T-helper 2 cell treated with Interferon-gamma antibody and Interleukin-4, amounts not matched to agents 5 μg/mL and 100 μg/mL, for 36 hours (primary cell): ENCODE measurements around the gene SCAI.
A peak's percentile ranks its signal among the peaks of the same experiment; 100 is the strongest.
"Not testable (repeated sequence)": the region's sequence is repeated elsewhere in the genome, so short reads cannot be mapped to it uniquely, and the experiment has no call there.

Source experiments
- DNase-seq: peaks from one replicate; pipeline ENCODE4 v3.0.0; 2021; ENCODE audit warnings: low spot score
- H3K27ac Mint-ChIP-seq: one replicate; pipeline ENCODE4 v1.8.0; 2021; ENCODE audit warnings: mild to moderate bottlenecking, mixed read lengths
- H3K27me3 Mint-ChIP-seq: one replicate; pipeline ENCODE4 v1.8.0; 2021; ENCODE audit warnings: low read depth, mixed read lengths
- H3K36me3 Mint-ChIP-seq: one replicate; pipeline ENCODE4 v1.8.0; 2021; ENCODE audit warnings: low read depth, mixed read lengths
- H3K4me1 Mint-ChIP-seq: one replicate; pipeline ENCODE4 v1.8.0; 2021; ENCODE audit warnings: low read depth, mixed read lengths
- H3K4me3 Mint-ChIP-seq: one replicate; pipeline ENCODE4 v1.8.0; 2022; ENCODE audit warnings: mild to moderate bottlenecking, moderate library complexity, mixed read lengths
- H3K9me3 Mint-ChIP-seq: one replicate; pipeline ENCODE4 v1.8.0; 2021; ENCODE audit warnings: mixed read lengths

The SCAI gene

DNA sequence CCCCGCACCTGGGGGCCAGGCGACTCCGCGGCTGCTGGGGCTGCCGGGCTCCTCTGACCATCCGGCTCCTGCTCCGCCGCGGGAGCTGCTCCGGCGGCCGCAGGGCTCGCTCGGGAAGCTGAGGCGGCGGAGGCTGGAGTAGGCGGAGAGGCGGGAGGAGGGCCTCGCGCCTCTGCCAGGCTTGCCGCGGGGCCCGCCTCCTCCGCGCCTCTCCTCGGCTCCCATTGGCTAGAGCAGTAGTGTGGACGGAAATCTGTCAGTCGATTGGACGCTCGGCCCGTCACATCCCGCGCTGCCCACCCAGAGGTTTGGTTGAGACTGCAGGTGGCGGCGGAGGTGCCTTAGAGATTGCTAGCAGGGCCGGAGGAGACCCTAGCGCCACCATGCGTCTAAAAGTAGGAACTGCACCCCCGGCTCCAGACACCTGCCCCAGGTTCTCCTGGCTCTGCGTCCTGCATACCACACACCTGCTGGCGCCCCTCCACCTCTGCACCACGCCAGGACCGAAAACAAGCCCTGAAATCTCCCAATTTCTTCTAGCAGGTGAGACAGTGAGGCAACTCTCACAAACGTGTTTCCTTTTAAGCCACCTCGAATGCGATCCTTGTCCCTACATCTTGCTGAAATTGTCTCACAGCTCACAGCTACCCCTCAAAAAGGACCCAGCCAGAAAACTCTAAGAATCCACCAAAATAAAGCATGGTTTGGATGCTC, at the start of gene SCAI:
SCAI (minus strand) TSS at position 152 of the 714 bp plus-strand sequence; CDS start at position 61, 91 bp downstream.
- Mint-ChIP-seq H3K27ac (peak within 1 kb of the TSS; percentile 85), H3K36me3 (peaks cover 16% of the 10 kb centered on the region), H3K9me3 (no peaks in the 10 kb centered on the region), H3K27me3 (no peaks in the 10 kb centered on the region), H3K4me1 (peaks cover 24% of the 10 kb centered on the region), H3K4me3 (peak within 1 kb of the TSS; percentile 94)
- peak; percentile 99 for DNase-seq

DNA sequence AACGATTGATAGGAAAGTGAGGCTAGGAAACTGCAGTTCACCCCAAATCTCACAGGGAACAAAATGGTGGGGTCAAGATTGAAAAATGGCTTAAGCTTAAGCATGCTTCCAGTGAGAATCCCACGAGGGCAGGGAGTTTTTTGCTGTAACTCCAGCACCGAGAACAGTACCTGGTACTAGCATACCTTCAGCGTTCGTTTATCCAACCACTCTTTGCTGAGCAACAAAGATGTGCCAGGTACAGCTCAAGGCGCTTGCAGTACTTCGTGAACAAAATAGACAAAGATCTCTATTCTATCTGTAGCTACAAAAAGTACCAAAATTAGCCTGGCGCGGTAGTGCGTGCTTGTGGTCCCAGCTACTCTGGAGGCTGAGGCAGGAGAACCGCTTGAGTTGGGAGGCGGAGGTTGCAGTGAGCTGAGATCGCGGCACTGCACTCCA, 47.1 kb upstream of the SCAI start:
- peak; percentile 21 for DNase-seq
- no peaks in the 10 kb centered on the region for H3K9me3 Mint-ChIP-seq
- peak overlapping the region; percentile 90 for H3K27ac Mint-ChIP-seq
- peak overlapping the region; percentile 98 for H3K4me3 Mint-ChIP-seq
- peaks cover 26% of the 10 kb centered on the region for H3K4me1 Mint-ChIP-seq
- no peaks in the 10 kb centered on the region for H3K27me3 Mint-ChIP-seq
- peaks cover 5% of the 10 kb centered on the region for H3K36me3 Mint-ChIP-seq

DNA sequence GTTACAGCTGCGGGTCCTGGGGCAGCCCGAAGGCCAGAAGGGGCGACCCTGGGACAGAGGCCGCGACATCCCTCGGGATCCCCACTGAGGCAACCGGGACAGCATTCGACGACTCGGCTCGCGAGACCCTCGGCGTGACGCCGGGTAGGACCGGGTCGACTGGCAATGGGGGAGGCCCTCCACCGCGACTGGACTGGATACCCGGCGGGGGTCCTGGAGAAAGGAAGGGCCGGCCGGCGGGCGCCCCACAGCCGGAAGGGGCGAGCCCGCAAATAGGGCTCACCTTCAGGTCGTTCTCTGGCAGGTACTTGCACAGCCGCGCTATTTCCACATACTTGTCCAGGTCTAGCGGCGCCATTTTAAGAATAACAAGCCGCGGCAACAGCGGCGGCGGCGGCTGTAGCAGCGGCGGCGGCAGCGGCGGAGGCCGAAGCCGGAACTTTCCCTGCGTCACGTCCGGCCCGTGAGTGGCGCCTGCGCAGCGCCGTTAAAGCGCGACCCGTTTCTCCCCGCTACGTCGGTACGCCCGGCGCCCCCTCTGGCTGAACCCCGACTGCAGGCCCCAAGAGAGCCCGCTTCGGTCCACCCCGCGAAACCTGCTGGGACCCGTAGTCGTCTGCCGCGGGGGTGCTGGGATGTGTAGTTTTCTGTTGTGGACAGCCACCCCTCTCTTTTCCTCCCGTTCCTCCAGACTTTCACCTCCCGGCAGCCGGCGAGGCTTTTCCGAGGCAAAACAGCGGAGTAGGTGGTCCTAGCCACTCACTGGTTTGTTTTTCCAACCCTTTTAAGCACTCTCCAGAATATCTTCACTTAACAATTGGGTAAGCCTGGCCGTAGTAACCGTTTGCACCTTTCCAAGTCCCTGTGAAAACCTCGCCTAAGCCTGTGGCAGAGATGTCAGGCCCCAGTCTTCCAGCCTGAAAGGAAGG, 46.3 kb upstream of the SCAI start, which contains the start of gene PPP6C:
PPP6C (minus strand) TSS at position 443 of the 929 bp plus-strand sequence; CDS start at position 358, 85 bp downstream.
- H3K27me3 Mint-ChIP-seq, result no peaks in the 10 kb centered on the region
- H3K36me3 Mint-ChIP-seq, result peaks cover 5% of the 10 kb centered on the region
- peak within 1 kb of the TSS; percentile 90 for H3K27ac Mint-ChIP-seq
- H3K9me3 Mint-ChIP-seq, result no peaks in the 10 kb centered on the region
- H3K4me1 Mint-ChIP-seq, result peaks cover 22% of the 10 kb centered on the region
- peak; percentile 97 for DNase-seq
- peak within 1 kb of the TSS; percentile 98 for H3K4me3 Mint-ChIP-seq

DNA sequence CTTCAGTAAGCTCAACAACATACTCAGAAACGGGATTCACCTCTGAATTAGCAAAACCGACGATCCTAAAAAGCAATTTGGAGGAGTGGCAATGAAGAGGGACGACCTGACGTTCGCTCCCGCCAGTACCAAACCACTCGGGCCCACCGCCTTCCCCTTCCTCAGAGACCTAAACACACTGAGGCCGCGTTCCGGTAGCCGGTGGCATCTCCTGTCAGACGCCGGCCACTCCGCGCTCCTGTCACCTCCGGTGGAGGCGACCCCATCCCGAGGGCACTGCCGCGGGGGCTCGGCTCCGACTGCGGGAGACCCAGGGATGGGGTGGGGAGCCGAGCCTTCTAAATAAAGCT, 45.7 kb upstream of the SCAI start:
- H3K9me3 Mint-ChIP-seq, result no peaks in the 10 kb centered on the region
- H3K4me1 Mint-ChIP-seq, result peaks cover 20% of the 10 kb centered on the region
- peak; percentile 27 for DNase-seq
- no peaks in the 10 kb centered on the region for H3K27me3 Mint-ChIP-seq
- H3K36me3 Mint-ChIP-seq, result peaks cover 7% of the 10 kb centered on the region
- H3K4me3 Mint-ChIP-seq, result peak overlapping the region; percentile 98
- H3K27ac Mint-ChIP-seq, result peak overlapping the region; percentile 90

DNA sequence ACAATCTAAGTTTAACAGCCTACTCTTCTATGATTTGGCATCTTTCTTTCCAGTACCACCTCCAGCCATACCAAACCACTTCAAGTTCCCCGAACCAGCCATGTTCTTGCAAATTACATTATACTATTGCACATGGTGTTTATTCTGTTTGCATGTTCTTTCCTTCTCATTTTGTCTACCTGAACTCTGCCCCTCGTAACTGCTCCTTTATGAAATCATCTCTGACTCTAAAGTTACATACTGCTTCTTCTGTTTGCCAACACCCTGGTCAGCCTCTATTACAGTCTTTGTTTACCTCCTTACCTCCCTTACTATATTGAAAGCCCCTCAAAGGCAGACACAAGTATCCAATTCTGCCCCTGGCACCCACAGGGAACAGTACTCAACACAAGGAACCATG, 40.2 kb upstream of the SCAI start:
- H3K9me3 Mint-ChIP-seq, result no peaks in the 10 kb centered on the region
- peaks cover 18% of the 10 kb centered on the region for H3K36me3 Mint-ChIP-seq
- no peak overlapping the region for H3K27ac Mint-ChIP-seq
- peaks cover 26% of the 10 kb centered on the region for H3K4me1 Mint-ChIP-seq
- no peak overlapping the region for H3K4me3 Mint-ChIP-seq
- no peak for DNase-seq
- no peaks in the 10 kb centered on the region for H3K27me3 Mint-ChIP-seq

DNA sequence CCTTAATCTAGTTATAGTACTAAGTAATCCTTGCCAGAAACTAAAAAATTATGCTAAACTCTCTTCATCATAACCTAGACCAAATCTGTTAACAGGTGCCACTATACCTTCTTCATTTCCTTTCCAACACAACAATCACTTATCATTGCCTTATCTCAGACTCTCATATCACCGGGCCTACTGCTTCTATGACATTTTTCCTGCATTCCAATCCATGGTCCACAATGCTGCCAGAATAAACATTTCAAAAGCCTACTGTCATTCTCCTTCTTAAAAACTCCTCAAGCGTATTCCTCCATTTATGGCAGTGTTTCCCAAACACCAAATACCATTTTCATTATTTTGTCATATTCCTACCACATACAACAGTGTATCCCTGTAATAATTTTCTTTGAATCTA, 39.7 kb upstream of the SCAI start:
- H3K4me3 Mint-ChIP-seq, result no peak overlapping the region

DNA sequence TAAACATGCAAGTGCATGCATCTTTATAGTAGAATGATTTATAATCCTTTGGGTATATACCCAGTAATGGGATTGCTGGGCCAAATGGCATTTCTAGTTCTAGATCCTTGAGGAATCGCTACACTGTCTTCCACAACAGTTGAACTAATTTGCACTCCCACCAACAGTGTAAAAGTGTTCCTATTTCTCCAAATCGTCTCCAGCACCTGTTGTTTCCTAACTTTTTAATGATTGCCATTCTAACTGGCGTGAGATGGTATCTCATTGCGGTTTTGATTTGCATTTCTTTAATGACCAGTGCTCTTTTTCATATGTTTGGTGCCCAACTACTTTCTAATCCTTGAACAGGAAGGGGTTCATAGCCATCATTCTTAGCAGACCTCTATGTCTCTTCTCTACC, 38.4 kb upstream of the SCAI start:
- not testable (repeated sequence) for H3K9me3 Mint-ChIP-seq, DNase-seq, H3K27ac Mint-ChIP-seq, H3K4me3 Mint-ChIP-seq, H3K27me3 Mint-ChIP-seq
- Mint-ChIP-seq H3K4me1 (peaks cover 20% of the 10 kb centered on the region), H3K36me3 (peaks cover 14% of the 10 kb centered on the region)

More for the DNA sequence above, 39.7 kb upstream of the SCAI start:
- Mint-ChIP-seq H3K4me1 (peaks cover 30% of the 10 kb centered on the region), H3K9me3 (no peaks in the 10 kb centered on the region), H3K36me3 (peaks cover 19% of the 10 kb centered on the region), H3K27ac (no peak overlapping the region), H3K27me3 (no peaks in the 10 kb centered on the region)
- DNase-seq, result no peak

DNA sequence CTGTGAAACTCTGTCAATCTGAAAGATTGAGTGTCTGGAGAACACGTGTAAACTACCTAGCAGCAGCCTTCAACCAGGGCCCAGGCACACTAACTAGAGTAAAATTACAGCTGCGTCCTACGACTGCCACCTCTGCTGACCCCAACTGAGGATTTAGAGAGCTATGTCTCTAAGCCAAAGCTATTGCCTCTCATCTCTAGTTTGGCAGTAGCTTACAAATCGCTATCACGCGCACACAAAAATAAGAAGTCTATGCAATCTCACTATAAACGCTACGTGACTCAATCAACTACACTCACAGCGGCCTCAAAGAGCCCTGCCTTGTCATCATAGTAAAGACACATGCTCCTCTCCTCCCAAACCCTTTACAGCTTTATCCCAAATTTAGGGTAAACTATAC, 37.5 kb upstream of the SCAI start:
- no peak overlapping the region for H3K27ac Mint-ChIP-seq
- no peaks in the 10 kb centered on the region for H3K9me3 Mint-ChIP-seq
- no peak for DNase-seq
- H3K27me3 Mint-ChIP-seq, result no peaks in the 10 kb centered on the region
- H3K36me3 Mint-ChIP-seq, result peaks cover 14% of the 10 kb centered on the region
- H3K4me1 Mint-ChIP-seq, result peaks cover 22% of the 10 kb centered on the region
- H3K4me3 Mint-ChIP-seq, result no peak overlapping the region

DNA sequence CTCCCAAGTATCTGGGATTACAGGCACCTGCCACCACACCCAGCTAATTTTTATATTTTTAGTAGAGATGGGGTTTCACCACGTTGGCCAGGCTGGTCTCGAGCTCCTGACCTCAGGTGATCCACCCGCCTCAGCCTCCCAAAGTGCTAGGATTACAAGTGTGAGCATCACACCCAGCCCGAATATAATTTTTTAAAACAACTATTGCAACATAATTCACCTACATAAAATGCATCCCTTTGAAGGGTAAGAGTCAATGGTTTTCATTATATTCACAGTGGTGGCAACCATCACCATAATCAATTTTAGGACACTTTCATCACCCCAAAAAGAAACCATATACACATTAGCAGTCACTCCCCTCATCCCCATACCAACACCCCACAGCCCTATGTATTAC, 36.4 kb upstream of the SCAI start:
- Mint-ChIP-seq H3K4me1 (peaks cover 20% of the 10 kb centered on the region), H3K36me3 (peaks cover 14% of the 10 kb centered on the region)
- DNase-seq, H3K27me3 Mint-ChIP-seq, H3K4me3 Mint-ChIP-seq, H3K9me3 Mint-ChIP-seq, H3K27ac Mint-ChIP-seq: not testable (repeated sequence)

DNA sequence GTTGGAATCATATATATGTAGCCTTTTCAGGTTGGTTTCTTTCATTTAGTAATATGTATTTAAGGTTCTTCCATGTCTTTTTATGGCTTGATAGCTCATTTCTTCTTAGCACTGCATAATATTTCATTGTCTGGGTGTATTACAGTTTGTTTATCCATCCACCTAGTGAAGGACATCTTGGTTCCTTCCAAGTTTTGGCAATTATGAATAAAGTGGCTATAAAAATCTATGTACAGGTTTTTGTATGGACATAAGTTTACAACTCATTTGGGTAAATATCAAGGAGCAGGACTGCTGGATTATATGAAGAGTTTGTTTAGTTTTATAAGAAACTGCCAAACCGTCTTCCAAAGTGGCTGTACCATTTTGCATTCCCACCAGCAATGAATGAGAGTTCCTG, 34.6 kb upstream of the SCAI start:
- DNase-seq, result no peak
- Mint-ChIP-seq H3K27ac (no peak overlapping the region), H3K4me3 (no peak overlapping the region), H3K4me1 (peaks cover 17% of the 10 kb centered on the region), H3K27me3 (no peaks in the 10 kb centered on the region), H3K9me3 (no peaks in the 10 kb centered on the region), H3K36me3 (peaks cover 12% of the 10 kb centered on the region)

DNA sequence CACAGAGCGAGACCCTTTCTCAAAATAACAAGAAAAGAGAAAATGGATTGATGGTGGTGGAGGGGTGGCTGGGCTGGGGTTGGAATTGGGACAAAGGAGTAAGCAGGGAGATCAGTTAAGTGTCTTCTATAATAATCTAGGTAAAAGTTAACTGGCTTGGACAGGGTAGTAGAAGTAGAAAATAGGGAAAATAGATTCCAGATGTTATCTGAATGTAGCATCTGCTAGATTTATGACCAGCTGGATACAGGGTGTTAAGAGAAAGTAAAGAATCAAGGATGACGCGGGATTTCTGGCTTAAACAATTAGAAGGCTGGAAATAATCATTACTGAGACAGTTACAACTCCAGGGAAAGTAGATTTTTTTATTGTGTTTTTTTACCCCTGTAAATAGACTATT, 33.3 kb upstream of the SCAI start:
- Mint-ChIP-seq H3K4me1 (peaks cover 23% of the 10 kb centered on the region), H3K9me3 (no peaks in the 10 kb centered on the region), H3K36me3 (peaks cover 4% of the 10 kb centered on the region), H3K27me3 (no peaks in the 10 kb centered on the region), H3K27ac (peak overlapping the region; percentile 10), H3K4me3 (no peak overlapping the region)
- DNase-seq, result no peak

DNA sequence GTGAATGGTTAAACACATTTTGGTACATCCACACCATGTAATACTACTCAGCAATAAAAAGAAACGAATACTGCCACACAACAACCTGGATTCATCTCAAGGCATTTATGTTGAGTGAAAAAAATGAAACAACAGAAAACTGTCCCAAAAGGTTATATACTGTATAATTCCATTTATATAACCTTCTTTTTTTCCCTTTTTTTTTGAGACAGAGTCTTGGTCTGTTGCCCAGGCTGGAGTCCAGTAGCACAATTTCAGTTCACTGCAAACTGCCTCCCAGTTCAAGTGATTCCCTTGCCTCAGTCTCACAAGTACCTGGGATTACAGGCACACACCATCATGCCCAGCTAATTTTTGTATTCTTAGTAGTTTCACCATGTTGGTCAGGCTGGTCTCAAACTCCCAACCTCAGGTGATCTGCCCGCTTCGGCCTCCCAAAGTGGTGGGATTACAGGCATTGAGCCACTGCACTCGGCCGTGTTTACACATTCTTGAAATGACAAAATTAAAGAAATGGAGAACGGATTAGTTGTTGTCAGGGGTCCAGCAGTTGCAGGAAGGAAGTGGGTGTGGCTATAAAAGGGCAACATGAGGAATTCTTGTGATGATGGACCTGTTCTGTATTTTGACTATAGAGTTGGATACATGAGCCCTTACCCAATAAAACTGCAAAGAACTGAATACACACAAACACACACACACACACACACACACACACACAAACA, 28.9 kb upstream of the SCAI start:
- Mint-ChIP-seq H3K27ac (peak overlapping the region; percentile 38), H3K4me3 (no peak overlapping the region), H3K36me3 (peaks cover 22% of the 10 kb centered on the region), H3K9me3 (no peaks in the 10 kb centered on the region), H3K4me1 (peaks cover 11% of the 10 kb centered on the region), H3K27me3 (no peaks in the 10 kb centered on the region)
- no peak for DNase-seq

DNA sequence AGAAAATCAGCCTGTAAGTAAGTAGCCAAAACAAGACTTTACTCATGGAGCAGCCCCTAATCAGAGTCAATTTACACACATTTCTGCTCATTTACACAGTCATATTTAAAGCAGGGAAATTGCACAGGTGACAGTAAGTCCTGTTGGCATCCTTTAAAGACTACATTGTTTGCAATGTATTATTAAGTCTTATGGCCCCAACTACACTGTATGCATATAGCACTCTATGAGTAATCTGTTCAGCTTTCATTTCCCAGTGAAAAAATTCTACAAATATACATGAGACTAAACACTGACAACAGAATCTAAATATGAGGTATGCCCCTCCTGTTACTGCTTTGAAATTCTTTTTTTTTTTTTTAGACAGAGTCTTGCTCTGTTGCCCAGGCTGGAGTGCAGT, 26.6 kb upstream of the SCAI start:
- Mint-ChIP-seq H3K4me3 (no peak overlapping the region), H3K9me3 (no peaks in the 10 kb centered on the region), H3K27ac (no peak overlapping the region), H3K4me1 (peaks cover 8% of the 10 kb centered on the region), H3K36me3 (peaks cover 27% of the 10 kb centered on the region), H3K27me3 (no peaks in the 10 kb centered on the region)
- no peak for DNase-seq

DNA sequence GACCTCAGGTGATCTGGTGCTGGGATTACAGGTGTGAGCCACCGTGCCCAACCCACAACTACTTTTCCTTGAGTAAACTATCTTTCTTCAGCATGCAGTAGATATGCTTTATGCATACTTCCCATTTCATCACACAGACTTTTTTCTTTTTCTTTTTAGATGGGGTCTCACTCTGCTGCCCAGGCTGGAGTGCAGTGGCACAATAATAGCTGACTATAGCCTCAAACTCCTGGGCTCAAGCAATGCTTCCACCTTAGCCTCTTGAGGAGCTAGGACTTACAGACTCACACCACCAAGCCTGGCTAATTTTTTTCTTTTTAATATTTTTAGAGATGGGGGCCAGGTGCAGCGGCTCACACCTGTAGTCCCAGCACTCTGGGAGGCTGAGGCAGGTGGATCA, 23.4 kb upstream of the SCAI start:
- no peak for DNase-seq
- Mint-ChIP-seq H3K4me3 (no peak overlapping the region), H3K27me3 (no peaks in the 10 kb centered on the region), H3K36me3 (peaks cover 27% of the 10 kb centered on the region), H3K27ac (no peak overlapping the region), H3K4me1 (no peaks in the 10 kb centered on the region), H3K9me3 (no peaks in the 10 kb centered on the region)
